Retina (tissue), 1 donor: ENCODE data around the gene CA5A.
"Not testable (repeated sequence)": the region's sequence is repeated elsewhere in the genome, so short reads cannot be mapped to it uniquely, and the experiment has no call there.

ENCODE experiments used
- DNase-seq: peaks from one replicate; pipeline ENCODE4 v3.0.0-alpha.2; 2016

The CA5A gene

GRCh38 chr16:87863327-87863635 lies 73.0 kb downstream of the CA5A start:
- DNase-seq: not testable (repeated sequence)

DNA sequence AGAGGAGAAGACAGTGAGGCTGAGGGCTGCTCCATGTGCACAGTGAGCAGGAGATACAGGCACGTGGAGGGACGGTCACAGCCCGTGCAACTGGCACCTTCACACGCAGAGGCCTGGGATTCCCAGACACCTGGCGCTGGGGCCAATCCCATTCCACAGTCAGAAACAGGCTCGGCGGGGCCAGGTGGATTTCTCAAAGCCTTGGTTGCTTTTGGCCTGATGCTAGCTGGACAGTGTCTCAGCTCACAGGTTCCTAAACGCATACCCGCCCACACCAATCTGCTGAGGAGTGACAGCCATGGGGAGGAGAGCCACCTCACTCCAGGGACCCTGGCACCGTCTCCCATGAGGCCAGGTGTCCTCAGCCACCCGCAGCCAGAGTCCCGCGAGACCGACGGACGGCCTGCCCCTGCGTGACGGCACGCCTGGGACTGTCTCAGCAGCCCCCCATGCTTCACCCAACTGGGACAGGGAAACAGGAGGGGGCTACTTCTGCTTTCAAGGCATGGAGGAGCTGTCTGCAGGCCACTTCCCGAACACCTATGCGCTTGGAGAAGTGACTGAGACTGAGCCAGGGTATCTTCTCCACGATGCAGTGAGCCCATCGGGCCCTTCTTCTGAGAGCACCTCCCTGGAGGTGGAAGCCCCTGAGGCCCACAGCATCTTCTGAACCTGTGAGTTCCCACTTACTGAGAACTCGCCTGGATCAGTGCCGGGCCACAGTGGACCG lies 73.6 kb downstream of the CA5A start:
- not testable (repeated sequence) for DNase-seq

DNA sequence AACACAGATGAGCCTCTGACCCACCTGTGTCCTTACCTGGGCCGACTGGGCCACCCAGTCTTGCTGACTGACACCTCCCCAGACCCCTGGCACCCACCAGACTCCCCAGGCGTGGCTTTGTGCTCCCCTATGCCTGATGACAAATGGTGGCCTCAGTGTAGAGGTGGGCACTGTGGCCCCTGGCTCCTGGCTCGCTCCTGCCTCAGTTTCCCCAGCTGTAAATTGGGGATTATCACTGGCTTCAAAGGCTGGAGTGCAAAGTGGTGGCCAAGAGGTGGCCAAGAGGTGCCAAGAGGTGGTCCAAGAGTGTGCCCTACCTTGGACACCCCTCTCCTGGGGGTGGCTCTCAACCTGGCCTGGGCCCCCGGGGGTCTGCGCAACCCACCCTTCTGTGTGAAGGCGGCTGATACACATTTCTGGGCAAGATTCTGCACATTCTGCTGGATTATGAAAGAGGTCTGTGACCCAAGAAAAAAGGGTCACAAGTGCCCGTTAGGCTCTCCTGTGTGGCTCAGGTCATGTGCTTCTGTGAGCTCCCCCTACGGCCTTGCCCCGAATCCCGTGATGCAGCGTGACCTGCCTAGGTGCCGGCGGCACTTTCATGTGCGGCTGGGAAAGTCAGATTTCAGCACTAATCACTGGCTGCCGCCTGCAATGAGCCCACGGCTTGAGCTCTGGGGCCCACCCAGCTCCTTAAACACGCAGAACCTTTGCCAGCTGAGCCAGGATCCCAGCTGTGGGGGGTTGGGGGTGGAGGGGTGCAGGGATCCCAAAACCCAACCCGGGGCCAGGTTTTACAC lies 74.8 kb downstream of the CA5A start:
- DNase-seq: not testable (repeated sequence)

- DNase-seq: peak; percentile 63
Measured at GRCh38 chr16:87860553-87861299, 75.6 kb downstream of the CA5A start.

DNA sequence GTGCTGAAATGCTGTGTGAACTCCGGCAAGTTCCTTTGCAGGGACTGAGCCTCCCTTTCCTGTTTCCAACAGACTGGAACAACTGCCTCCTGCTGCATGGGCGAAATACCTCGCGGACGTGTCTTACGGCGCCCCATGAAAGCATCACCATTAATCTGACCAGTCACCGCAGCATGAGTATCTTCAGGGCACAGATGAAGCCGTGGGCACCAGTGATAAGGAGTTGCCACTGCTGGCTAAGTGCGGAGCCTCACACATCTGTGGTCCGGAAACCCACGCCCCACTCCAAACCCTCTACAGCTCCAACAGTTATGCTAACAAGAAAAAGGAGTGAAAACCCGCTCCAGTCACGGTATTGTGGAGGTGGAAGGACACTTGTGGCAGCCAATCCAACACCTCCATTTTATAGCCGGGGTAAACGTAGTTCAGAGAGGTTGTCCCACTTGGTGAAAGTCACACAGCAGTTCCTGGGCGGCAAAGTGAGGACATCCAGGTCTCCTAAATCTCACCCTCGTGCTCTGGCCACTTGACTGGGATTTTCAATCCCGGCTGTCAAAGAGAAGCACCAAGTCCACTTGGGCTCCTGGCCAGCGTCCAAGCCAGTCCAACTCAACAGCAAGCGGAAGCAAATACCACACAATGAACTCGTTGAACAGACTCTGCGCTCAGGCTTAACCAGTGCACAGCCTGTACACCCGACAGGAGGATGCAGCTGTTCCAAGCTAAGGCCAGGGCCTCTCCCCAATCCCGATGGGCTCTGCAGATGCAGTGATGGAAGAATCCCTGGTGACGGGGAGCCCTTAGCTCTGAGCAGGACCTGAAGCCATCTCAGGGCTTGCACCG lies 78.0 kb downstream of the CA5A start:
- DNase-seq: not testable (repeated sequence)

- DNase-seq: no peak
Measured at GRCh38 chr16:87856791-87857228, 79.5 kb downstream of the CA5A start.

GRCh38 chr16:87855852-87856715 lies 80.2 kb downstream of the CA5A start:
- peak; percentile 43 for DNase-seq

- no peak for DNase-seq
Measured at GRCh38 chr16:87854907-87855683, 81.2 kb downstream of the CA5A start.

DNA sequence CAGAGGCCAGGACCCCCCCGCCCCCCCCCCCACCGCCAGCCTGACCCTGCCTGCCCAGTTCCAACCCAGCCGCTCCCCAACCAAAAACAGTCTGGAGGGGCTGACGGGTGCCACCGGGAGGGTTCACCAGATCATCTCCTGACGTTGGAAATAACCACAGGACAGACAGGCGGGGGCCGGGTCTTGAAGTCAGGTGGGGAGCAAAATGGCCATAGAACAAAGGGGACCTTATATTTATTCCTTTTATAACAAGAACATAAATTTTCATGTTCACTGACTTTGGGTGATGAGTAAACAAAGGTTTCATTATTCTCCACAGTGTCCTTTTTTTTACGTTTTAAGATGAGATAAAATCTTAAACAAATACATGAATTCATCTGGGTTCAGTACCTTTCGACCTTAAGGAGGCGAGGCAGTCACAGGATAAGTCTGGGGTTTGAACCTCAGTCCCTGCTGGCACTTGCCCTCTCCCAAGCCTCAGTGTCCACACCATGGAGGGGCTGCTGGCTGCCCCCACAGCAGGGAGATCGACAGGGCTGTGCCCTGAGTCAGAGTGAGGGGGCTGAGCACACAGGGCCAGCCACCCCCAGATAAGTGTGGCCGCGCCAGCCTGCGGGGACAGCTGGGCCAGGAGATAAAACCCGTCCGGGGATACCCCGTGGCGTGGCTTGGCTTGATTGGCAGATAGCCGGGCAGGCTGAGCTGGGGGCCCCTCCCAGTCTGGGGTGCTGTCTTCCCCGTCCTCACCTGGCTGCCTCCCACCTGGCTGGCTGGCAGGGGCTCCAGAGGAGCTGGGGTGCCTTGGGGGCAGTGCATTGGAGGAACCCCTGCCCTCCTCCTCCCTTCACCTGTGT lies 82.0 kb downstream of the CA5A start:
- DNase-seq: no peak

GRCh38 chr16:87853411-87854052 lies 82.8 kb downstream of the CA5A start:
- peak; percentile 82 for DNase-seq

GRCh38 chr16:87851601-87852000 lies 84.7 kb downstream of the CA5A start:
- no peak for DNase-seq

- DNase-seq: no peak
Measured at GRCh38 chr16:87851141-87851587, 85.2 kb downstream of the CA5A start.

GRCh38 chr16:87850009-87851006 lies 86.0 kb downstream of the CA5A start:
- DNase-seq: peak; percentile 88

GRCh38 chr16:87849419-87850008 lies 86.8 kb downstream of the CA5A start:
- no peak for DNase-seq

DNA sequence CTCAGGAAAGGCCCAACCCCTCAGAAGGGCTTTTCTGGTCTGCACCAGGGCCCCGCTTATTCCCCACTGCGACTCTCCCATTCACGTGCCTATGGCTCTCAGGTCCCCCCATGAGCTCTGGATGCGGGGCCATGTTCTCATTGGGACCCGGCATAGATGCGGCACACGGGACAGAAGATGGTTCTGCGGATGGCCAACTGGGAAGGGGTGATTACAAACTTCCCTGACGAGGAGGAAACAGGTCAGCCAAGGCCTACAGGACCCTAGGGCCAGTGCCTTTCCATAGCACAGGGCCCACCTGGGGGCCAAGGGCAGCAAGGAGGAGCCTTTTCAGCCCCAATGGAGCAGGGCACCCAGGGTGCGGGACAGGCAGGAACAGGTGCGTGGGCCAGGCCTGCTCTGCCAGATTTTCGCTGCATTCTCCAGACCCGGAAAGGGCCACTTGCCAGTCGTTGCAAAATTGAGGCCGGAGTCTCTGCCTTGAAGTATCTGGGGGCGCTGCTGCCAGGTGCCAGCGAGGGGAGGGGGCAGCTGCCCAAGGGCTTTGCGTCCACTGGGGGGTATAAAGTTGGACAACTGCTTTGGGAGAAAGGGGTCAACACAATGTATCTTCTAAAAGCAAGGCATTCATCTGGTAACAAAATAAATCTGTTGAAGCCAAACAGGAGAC lies 87.5 kb downstream of the CA5A start:
- DNase-seq: no peak

GRCh38 chr16:87847785-87848675 lies 88.3 kb downstream of the CA5A start:
- DNase-seq: peak; percentile 71
